ENCODE measurements around the gene WDR75. TPM values are rescaled to one million over a fixed set of nuclear protein-coding genes. Genes with fewer than 3 reads are reported as not detected.
A peak's percentile ranks its signal among the peaks of the same experiment; 100 is the strongest.

Gene WDR75
- polyA plus RNA-seq, 3 donors, result 3.9 to 20.7 (median 5.8) TPM

GRCh38 chr2:189467160-189467559 is 25.9 kb downstream of the WDR75 start:
- H3K4me3 ChIP-seq (replicated peaks in 1 of 3; ENCODE audit: low read depth in 2 of 3, low read length in 3 of 3), result no peak overlapping the region
- H3K27ac ChIP-seq (ENCODE audit: low read depth in 1 of 2, low read length in 2 of 2), result peak overlapping the region in 1 of 2 donors; percentile 16
- H4K20me1 ChIP-seq (ENCODE audit: insufficient read depth, low read length), result no peaks in the 10 kb centered on the region
- H3K27ac Mint-ChIP-seq, result peak overlapping the region in 2 of 7 donors; percentile 43 to 51
- no peak overlapping the region for H2AFZ ChIP-seq (ENCODE audit: insufficient read depth, low read depth, low read length, poor library complexity, severe bottlenecking)
- DNase-seq, result no peak
- H3K27me3 Mint-ChIP-seq (ENCODE audit: low read depth in 3 of 3), result no peaks in the 10 kb centered on the region
- peaks cover 90 to 99% of the 10 kb centered on the region in 2 donors for H3K36me3 ChIP-seq (replicated peaks in 1 of 2; ENCODE audit: control insufficient read depth in 1 of 2, insufficient read depth in 2 of 2, low read length in 2 of 2)
- peaks cover 0 to 5% of the 10 kb centered on the region in 2 donors for H3K4me1 ChIP-seq (ENCODE audit: control insufficient read depth in 1 of 2, insufficient read depth in 2 of 2, low read length in 2 of 2)
- H3K36me3 Mint-ChIP-seq, result peaks cover 82 to 89% of the 10 kb centered on the region in 2 donors
- H3K9ac ChIP-seq (ENCODE audit: insufficient read depth, low read length, poor library complexity, severe bottlenecking), result no peak overlapping the region
- H3K4me3 Mint-ChIP-seq, result no peak overlapping the region
- no peaks in the 10 kb centered on the region for H3K9me3 ChIP-seq (replicated peaks in 1 of 2; ENCODE audit: control insufficient read depth in 1 of 2, insufficient read depth in 1 of 2, low read length in 2 of 2)
- no peaks in the 10 kb centered on the region for H3K9me3 Mint-ChIP-seq
- TF ChIP-seq CTCF (IDR thresholded peaks at IDR 0.05), result no peak
- peaks cover 7% of the 10 kb centered on the region for H3K4me1 Mint-ChIP-seq
- intact Hi-C loops (cut with micrococcal nuclease), result no loop called here
- H3K4me2 ChIP-seq (replicated peaks; ENCODE audit: extremely low read depth, low read length, poor library complexity, severe bottlenecking), result no peak overlapping the region
- no peaks in the 10 kb centered on the region for H3K27me3 ChIP-seq (ENCODE audit: control insufficient read depth in 2 of 2, insufficient read depth in 2 of 2, low read length in 2 of 2)
- H3K79me2 ChIP-seq (ENCODE audit: insufficient read depth, low read length), result no peaks in the 10 kb centered on the region
- 86% methylated on average over 1 of the region's 1 CpG for WGBS (ENCODE audit: insufficient coverage)

GRCh38 chr2:189467593-189467992 is 26.3 kb downstream of the WDR75 start:
- no peak overlapping the region for H3K27ac Mint-ChIP-seq
- peaks cover 7% of the 10 kb centered on the region for H3K4me1 Mint-ChIP-seq
- Histone ChIP-seq H3K9ac (ENCODE audit: insufficient read depth, low read length, poor library complexity, severe bottlenecking) (no peak overlapping the region), H3K27ac (ENCODE audit: low read depth in 1 of 2, low read length in 2 of 2) (peak overlapping the region in 1 of 2 donors; percentile 16), H2AFZ (ENCODE audit: insufficient read depth, low read depth, low read length, poor library complexity, severe bottlenecking) (no peak overlapping the region), H3K79me2 (ENCODE audit: insufficient read depth, low read length) (no peaks in the 10 kb centered on the region), H4K20me1 (ENCODE audit: insufficient read depth, low read length) (no peaks in the 10 kb centered on the region), H3K4me2 (replicated peaks; ENCODE audit: extremely low read depth, low read length, poor library complexity, severe bottlenecking) (no peak overlapping the region), H3K9me3 (replicated peaks in 1 of 2; ENCODE audit: control insufficient read depth in 1 of 2, insufficient read depth in 1 of 2, low read length in 2 of 2) (no peaks in the 10 kb centered on the region), H3K4me1 (ENCODE audit: control insufficient read depth in 1 of 2, insufficient read depth in 2 of 2, low read length in 2 of 2) (peaks cover 0 to 5% of the 10 kb centered on the region in 2 donors), H3K4me3 (replicated peaks in 1 of 3; ENCODE audit: low read depth in 2 of 3, low read length in 3 of 3) (no peak overlapping the region), H3K36me3 (replicated peaks in 1 of 2; ENCODE audit: control insufficient read depth in 1 of 2, insufficient read depth in 2 of 2, low read length in 2 of 2) (peaks cover 87 to 99% of the 10 kb centered on the region in 2 donors), H3K27me3 (ENCODE audit: control insufficient read depth in 2 of 2, insufficient read depth in 2 of 2, low read length in 2 of 2) (no peaks in the 10 kb centered on the region)
- 100% methylated on average over 1 of the region's 4 CpGs for WGBS (ENCODE audit: insufficient coverage)
- H3K4me3 Mint-ChIP-seq, result no peak overlapping the region
- intact Hi-C loops (cut with micrococcal nuclease), result no loop called here
- no peaks in the 10 kb centered on the region for H3K27me3 Mint-ChIP-seq (ENCODE audit: low read depth in 3 of 3)
- TF ChIP-seq CTCF (IDR thresholded peaks at IDR 0.05), result no peak
- H3K36me3 Mint-ChIP-seq, result peaks cover 82 to 89% of the 10 kb centered on the region in 2 donors
- H3K9me3 Mint-ChIP-seq, result no peaks in the 10 kb centered on the region
- DNase-seq, result no peak

Data from CD14-positive monocyte (primary cell).